Stimulated activated CD4-positive, alpha-beta T cell treated with anti-CD3 and anti-CD28 coated beads, TNF-alpha, amount 100 ng/mL, for 24 hours (primary cell): Measurements from ENCODE around the gene EML4.
"Not testable (repeated sequence)": the region's sequence is repeated elsewhere in the genome, so short reads cannot be mapped to it uniquely, and the experiment has no call there.

ENCODE experiments used
- DNase-seq, 3 experiments: peaks; one replicate each; pipeline ENCODE4 v3.0.0-alpha.2; 2020; ENCODE audit warnings: low read depth in 3 of 3

The EML4 gene

GRCh38 chr2:42261518-42262195, 92.5 kb downstream of the EML4 start:
- no peak for DNase-seq

- DNase-seq: no peak
Measured at GRCh38 chr2:42266236-42266635, 97.1 kb downstream of the EML4 start.

GRCh38 chr2:42267530-42267929, 98.4 kb downstream of the EML4 start:
- no peak for DNase-seq

- DNase-seq: no peak
Measured at GRCh38 chr2:42268528-42269151, 99.5 kb downstream of the EML4 start.

- DNase-seq: no peak
Measured at GRCh38 chr2:42270757-42271156, 101.6 kb downstream of the EML4 start.

GRCh38 chr2:42271246-42271645, 102.1 kb downstream of the EML4 start:
- DNase-seq: not testable (repeated sequence)

- no peak for DNase-seq
Measured at GRCh38 chr2:42274863-42275262, 105.7 kb downstream of the EML4 start.

- DNase-seq: no peak
Measured at GRCh38 chr2:42281416-42282081, 112.4 kb downstream of the EML4 start.

GRCh38 chr2:42284019-42284418, 114.9 kb downstream of the EML4 start:
- DNase-seq: no peak

GRCh38 chr2:42286268-42286946, 117.3 kb downstream of the EML4 start:
- no peak for DNase-seq

- no peak for DNase-seq
Measured at GRCh38 chr2:42288811-42289210, 119.7 kb downstream of the EML4 start.

- no peak for DNase-seq
Measured at GRCh38 chr2:42289222-42289621, 120.1 kb downstream of the EML4 start.

GRCh38 chr2:42290005-42290404, 120.9 kb downstream of the EML4 start:
- no peak for DNase-seq

GRCh38 chr2:42293019-42293418, 123.9 kb downstream of the EML4 start:
- DNase-seq: no peak

- no peak for DNase-seq
Measured at GRCh38 chr2:42296226-42296625, 127.1 kb downstream of the EML4 start.

- DNase-seq: no peak
Measured at GRCh38 chr2:42297322-42297936, 128.3 kb downstream of the EML4 start.

GRCh38 chr2:42298132-42298531, 129.0 kb downstream of the EML4 start:
- no peak for DNase-seq

GRCh38 chr2:42298996-42299754, 130.0 kb downstream of the EML4 start:
- DNase-seq: no peak

- DNase-seq: no peak
Measured at GRCh38 chr2:42300527-42300926, 131.4 kb downstream of the EML4 start.

GRCh38 chr2:42303252-42303651, 134.1 kb downstream of the EML4 start:
- DNase-seq: no peak

GRCh38 chr2:42304059-42304713, 135.0 kb downstream of the EML4 start:
- DNase-seq: no peak
